Osteocyte (in vitro differentiated cells): ENCODE measurements around the gene DNAI2. TPM values are rescaled to one million over a fixed set of nuclear protein-coding genes. Genes with fewer than 3 reads are reported as not detected.

Source experiments
- DNase-seq: peaks from one replicate; pipeline ENCODE4 v3.0.0; 2021; ENCODE audit warnings: mixed read lengths; ENCODE audit not compliant: unreplicated experiment; ENCODE audit errors: extremely low spot score
- H3K27ac Mint-ChIP-seq: one replicate; pipeline ENCODE4 v1.8.0; 2021; ENCODE audit warnings: mild to moderate bottlenecking, mixed read lengths; ENCODE audit not compliant: unreplicated experiment
- H3K27me3 Mint-ChIP-seq: one replicate; pipeline ENCODE4 v1.8.0; 2021; ENCODE audit warnings: mixed read lengths; ENCODE audit not compliant: unreplicated experiment
- H3K36me3 Mint-ChIP-seq: one replicate; pipeline ENCODE4 v1.8.0; 2021; ENCODE audit warnings: mixed read lengths; ENCODE audit not compliant: unreplicated experiment
- H3K4me1 Mint-ChIP-seq: one replicate; pipeline ENCODE4 v1.8.0; 2021; ENCODE audit warnings: mixed read lengths; ENCODE audit not compliant: unreplicated experiment
- H3K4me3 Mint-ChIP-seq: one replicate; pipeline ENCODE4 v1.8.0; 2021; ENCODE audit warnings: mild to moderate bottlenecking, moderate library complexity, mixed read lengths; ENCODE audit not compliant: unreplicated experiment
- H3K9me3 Mint-ChIP-seq: one replicate; pipeline ENCODE4 v1.8.0; 2021; ENCODE audit warnings: mixed read lengths; ENCODE audit not compliant: unreplicated experiment
- total RNA-seq: library from RNA; stranded (reverse); gene quantifications from 2 replicates; pipeline ENCODE4 v1.2.1, GENCODE V29; 2021
- TF ChIP-seq, protein P1 (sequence below): fragments of 200-600 bp; sonication (generic); IDR thresholded peaks from 2 replicates; pipeline ENCODE4 v1.5.0; 2021; ENCODE audit warnings: antibody characterized with exemption, mild to moderate bottlenecking, moderate library complexity

The DNAI2 gene
- total RNA-seq, 1 donor from 2014 or later = not detected

DNA sequence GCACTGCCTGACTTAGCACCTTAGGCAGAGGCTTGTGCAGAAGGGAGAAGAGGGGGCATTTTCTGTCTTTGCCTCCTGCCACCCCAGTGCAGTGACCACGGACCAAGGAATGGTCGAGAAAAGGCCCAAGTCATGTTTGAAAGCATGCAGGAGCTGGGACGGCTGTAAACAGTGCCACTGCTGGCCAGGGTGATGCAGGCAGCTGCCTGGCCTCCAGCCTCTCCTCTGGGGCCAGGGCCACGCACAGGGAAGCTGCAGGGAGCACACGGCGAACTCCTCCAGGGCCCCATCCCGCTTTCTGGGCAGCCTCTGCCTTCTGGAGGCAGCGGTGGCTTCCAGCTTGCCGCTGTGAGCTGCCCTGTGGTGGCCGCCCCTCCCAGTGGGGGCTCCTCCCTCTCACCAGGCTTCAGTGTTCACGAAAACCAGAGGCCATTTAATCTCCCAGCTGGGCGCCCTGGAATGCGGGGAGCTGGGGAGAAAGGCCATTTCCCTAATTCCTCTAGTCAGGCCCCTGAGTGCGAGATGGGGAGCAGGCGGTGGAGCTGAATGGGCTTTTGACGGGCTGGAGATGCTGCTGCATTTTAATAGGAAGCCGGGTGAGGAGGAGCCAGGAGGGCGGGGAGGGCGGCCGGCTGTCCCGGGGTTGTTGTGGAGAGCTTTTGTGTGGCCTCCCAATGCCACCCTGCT lies 28.7 kb upstream of the DNAI2 start:
- Mint-ChIP-seq H3K27ac (no peak overlapping the region), H3K36me3 (no peaks in the 10 kb centered on the region), H3K4me1 (peaks cover 15% of the 10 kb centered on the region), H3K27me3 (no peaks in the 10 kb centered on the region), H3K4me3 (no peak overlapping the region), H3K9me3 (no peaks in the 10 kb centered on the region)
- TF ChIP-seq, protein P1, sequence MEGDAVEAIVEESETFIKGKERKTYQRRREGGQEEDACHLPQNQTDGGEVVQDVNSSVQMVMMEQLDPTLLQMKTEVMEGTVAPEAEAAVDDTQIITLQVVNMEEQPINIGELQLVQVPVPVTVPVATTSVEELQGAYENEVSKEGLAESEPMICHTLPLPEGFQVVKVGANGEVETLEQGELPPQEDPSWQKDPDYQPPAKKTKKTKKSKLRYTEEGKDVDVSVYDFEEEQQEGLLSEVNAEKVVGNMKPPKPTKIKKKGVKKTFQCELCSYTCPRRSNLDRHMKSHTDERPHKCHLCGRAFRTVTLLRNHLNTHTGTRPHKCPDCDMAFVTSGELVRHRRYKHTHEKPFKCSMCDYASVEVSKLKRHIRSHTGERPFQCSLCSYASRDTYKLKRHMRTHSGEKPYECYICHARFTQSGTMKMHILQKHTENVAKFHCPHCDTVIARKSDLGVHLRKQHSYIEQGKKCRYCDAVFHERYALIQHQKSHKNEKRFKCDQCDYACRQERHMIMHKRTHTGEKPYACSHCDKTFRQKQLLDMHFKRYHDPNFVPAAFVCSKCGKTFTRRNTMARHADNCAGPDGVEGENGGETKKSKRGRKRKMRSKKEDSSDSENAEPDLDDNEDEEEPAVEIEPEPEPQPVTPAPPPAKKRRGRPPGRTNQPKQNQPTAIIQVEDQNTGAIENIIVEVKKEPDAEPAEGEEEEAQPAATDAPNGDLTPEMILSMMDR = no peak
- DNase-seq = no peak

DNA sequence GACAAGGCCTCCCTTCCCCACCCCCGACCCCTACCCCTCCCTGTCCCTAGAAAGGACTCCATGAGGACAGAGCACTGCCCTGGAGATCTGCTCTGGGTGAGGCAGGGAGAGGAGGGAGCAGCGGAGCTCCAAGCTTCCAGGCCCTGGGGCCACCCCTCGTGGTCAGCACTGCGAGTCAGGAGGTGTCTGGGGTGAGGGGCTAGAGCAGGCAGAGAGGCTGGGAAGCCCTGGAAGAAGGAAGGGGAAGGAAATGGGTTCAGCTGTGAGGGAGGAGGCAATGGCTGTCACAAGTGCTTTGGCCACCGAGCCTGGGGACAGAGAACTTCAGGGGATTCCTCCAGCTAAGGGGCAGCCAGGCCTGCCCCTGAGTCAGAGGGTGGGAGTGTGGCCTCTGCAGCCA lies 28.2 kb upstream of the DNAI2 start:
- H3K9me3 Mint-ChIP-seq = no peaks in the 10 kb centered on the region
- peaks cover 10% of the 10 kb centered on the region for H3K4me1 Mint-ChIP-seq
- no peaks in the 10 kb centered on the region for H3K36me3 Mint-ChIP-seq
- H3K27me3 Mint-ChIP-seq = no peaks in the 10 kb centered on the region
- no peak for DNase-seq
- TF ChIP-seq, protein P1 = no peak
- no peak overlapping the region for H3K27ac Mint-ChIP-seq
- H3K4me3 Mint-ChIP-seq = no peak overlapping the region

DNA sequence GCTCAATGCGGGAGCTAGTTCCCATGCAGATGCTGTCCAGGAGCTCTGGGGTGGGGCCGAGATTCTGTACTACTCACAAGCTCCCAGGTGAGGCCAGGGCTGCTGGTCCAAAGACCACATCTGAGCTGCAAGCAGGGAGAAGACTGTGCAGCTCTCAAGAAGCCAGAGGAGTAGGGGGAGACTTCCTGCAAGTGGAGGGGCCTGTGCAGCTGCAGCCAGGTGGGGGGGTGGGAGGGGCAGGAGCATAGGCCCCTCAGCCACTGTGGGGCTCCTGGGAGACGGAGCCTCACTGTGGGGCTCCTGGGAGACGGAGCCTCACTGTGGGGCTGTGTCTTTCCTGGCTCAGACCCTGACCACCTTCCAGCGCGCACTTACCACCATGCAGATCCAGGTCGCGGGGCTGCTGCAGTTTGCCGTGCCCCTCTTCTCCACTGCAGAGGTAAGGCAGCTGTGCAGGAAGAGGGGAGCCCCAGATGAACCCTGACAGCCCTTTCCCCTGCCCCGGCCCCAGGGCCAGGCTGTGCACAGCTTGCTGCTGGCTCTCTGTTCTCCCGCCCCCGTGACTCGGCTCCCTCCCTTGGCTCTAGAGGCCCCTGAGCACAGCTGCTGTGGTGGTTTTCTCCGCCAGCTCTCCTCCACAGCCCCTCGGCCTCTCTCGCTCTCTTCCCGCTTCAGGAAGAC lies 24.3 kb upstream of the DNAI2 start:
- H3K9me3 Mint-ChIP-seq = no peaks in the 10 kb centered on the region

DNA sequence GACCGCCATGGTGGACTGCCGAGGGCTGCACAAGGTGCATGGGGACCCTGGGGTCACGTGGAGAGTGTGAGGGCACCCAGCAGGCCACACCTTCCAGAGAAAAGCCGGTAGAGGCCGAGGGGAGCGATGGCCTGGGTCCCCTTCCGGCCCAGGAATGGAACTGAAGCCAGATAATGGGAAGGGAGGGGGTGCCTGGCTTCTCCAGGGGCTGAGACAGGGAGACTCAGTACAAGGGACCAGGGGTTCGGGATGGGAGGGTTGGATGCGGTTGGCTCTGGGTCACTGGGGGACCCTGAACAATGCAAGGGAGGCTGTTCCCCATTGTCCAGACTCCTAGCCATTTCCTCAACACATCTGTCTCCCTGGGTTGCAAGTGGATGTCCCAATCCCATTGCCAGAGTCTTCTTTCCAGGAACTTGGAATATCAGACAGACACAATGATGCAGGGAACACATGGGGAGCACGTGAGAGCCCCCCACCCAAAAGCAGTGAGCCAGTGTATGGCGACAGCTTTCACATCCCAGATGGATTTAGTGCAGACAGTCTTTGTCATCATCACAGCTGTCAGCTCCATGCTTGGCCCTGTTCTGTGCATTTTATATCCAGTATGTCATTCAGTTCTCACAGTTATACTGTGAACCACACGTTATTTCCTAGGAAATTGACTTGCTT lies 23.6 kb upstream of the DNAI2 start:
- H3K36me3 Mint-ChIP-seq = no peaks in the 10 kb centered on the region
- H3K27me3 Mint-ChIP-seq = no peaks in the 10 kb centered on the region
- H3K4me3 Mint-ChIP-seq = no peak overlapping the region
- TF ChIP-seq, protein P1 = no peak
- no peaks in the 10 kb centered on the region for H3K9me3 Mint-ChIP-seq
- no peak overlapping the region for H3K27ac Mint-ChIP-seq
- peaks cover 4% of the 10 kb centered on the region for H3K4me1 Mint-ChIP-seq
- no peak for DNase-seq

More for the DNA sequence above, 24.3 kb upstream of the DNAI2 start:
- H3K36me3 Mint-ChIP-seq = no peaks in the 10 kb centered on the region
- H3K27me3 Mint-ChIP-seq = no peaks in the 10 kb centered on the region
- no peak for DNase-seq
- TF ChIP-seq, protein P1 = no peak
- H3K4me3 Mint-ChIP-seq = no peak overlapping the region
- H3K27ac Mint-ChIP-seq = no peak overlapping the region
- H3K4me1 Mint-ChIP-seq = peaks cover 9% of the 10 kb centered on the region

DNA sequence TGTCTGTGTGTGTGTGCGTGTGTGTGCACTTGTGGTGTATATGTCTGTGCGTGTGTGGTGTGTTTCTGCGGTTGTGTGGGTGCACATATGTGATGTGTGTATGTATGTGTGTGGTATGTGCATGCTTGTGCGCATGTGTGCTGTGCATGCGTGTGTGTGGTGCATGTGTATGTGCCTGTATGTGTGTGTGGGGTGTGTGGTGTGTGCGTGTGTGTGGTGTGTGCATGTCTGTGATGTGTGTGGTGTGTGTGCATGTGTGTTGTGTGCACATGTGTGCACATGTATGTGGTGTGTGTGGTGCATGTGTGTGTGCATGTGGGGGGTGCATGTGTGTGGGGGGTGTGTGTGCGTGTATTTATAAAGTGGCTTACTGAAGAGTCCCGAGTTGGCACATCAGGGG lies 23.0 kb upstream of the DNAI2 start:
- H3K9me3 Mint-ChIP-seq = no peaks in the 10 kb centered on the region
- no peak for DNase-seq
- no peaks in the 10 kb centered on the region for H3K4me1 Mint-ChIP-seq
- no peaks in the 10 kb centered on the region for H3K36me3 Mint-ChIP-seq
- H3K27ac Mint-ChIP-seq = no peak overlapping the region
- TF ChIP-seq, protein P1 = no peak
- no peaks in the 10 kb centered on the region for H3K27me3 Mint-ChIP-seq
- no peak overlapping the region for H3K4me3 Mint-ChIP-seq
